Measurements from ENCODE around the gene SNAPC1.
A peak's percentile ranks its signal among the peaks of the same experiment; 100 is the strongest.
"Not testable (repeated sequence)": the region's sequence is repeated elsewhere in the genome, so short reads cannot be mapped to it uniquely, and the experiment has no call there.

The SNAPC1 gene

DNA sequence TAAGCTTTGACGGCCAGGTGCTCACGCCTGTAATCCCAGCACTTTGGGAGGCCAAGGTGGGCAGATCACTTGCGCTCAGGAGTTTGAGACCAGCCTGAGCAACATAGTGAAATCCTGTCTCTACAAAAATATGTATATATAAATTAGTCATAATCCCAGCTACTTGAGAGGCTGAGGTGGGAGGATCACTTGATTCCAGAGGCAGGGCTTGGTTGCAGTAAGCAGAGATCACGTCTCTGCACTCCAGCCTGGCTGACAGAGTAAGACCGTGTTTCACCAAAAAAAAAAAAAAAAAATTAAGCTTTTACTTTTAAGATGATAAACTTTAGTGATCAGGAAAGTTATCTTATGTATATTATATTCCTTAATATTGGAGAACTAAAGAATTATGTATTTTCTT, 18.0 kb upstream of the SNAPC1 start:
- Histone ChIP-seq H3K27ac (no peak overlapping the region), H3K4me3 (no peak overlapping the region), H3K36me3 (ENCODE audit: insufficient read depth, low read length) (peaks cover 80% of the 10 kb centered on the region), H3K9ac (ENCODE audit: insufficient read length) (no peak overlapping the region), H3K9me3 (ENCODE audit: low read depth, low read length) (no peaks in the 10 kb centered on the region)
- TF ChIP-seq FOXP2 (optimal IDR thresholded peaks at IDR 0.05; ENCODE audit: control extremely low read depth, extremely low read length, insufficient read depth) (no peak), POLR2AphosphoS5 (IDR thresholded peaks at IDR 0.05; ENCODE audit: borderline replicate concordance, low read depth, low read length) (no peak), EZH2 (IDR thresholded peaks at IDR 0.05) (no peak)
- DNase-seq (ENCODE audit: low read depth, low spot score): no peak

- H3K27ac ChIP-seq; H3K9ac ChIP-seq (ENCODE audit: insufficient read length); H3K9me3 ChIP-seq (ENCODE audit: low read depth, low read length); DNase-seq (ENCODE audit: low read depth, low spot score); H3K4me3 ChIP-seq: not testable (repeated sequence)
- peaks cover 63% of the 10 kb centered on the region for H3K36me3 ChIP-seq (ENCODE audit: insufficient read depth, low read length)
Measured at GRCh38 chr14:61746346-61746745, 15.9 kb upstream of the SNAPC1 start.

DNA sequence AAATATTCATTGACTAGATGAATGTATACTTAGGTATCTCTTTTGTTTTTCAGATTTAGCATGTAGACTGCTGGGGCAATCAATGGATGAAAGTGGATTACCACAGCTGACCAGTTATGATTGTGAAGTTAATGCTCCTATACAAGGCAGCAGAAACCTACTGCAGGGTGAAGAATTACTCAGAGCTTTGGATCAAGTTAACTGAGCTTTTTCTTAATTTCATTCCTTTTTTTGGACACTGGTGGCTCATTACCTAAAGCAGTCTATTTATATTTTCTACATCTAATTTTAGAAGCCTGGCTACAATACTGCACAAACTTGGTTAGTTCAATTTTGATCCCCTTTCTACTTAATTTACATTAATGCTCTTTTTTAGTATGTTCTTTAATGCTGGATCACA, 15.3 kb upstream of the SNAPC1 start:
- no peak overlapping the region for H3K4me3 ChIP-seq
- TF ChIP-seq POLR2AphosphoS5 (IDR thresholded peaks at IDR 0.05; ENCODE audit: borderline replicate concordance, low read depth, low read length): no peak
- DNase-seq (ENCODE audit: low read depth, low spot score): no peak
- H3K9ac ChIP-seq (ENCODE audit: insufficient read length): no peak overlapping the region
- no peak overlapping the region for H3K27ac ChIP-seq
- no peaks in the 10 kb centered on the region for H3K9me3 ChIP-seq (ENCODE audit: low read depth, low read length)
- H3K36me3 ChIP-seq (ENCODE audit: insufficient read depth, low read length): peaks cover 60% of the 10 kb centered on the region

DNA sequence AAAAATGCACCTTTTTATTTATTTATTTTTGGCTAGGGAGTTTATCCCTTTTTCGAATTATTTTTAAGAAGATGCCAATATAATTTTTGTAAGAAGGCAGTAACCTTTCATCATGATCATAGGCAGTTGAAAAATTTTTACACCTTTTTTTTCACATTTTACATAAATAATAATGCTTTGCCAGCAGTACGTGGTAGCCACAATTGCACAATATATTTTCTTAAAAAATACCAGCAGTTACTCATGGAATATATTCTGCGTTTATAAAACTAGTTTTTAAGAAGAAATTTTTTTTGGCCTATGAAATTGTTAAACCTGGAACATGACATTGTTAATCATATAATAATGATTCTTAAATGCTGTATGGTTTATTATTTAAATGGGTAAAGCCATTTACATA, 14.9 kb upstream of the SNAPC1 start:
- Histone ChIP-seq H3K4me3 (no peak overlapping the region), H3K9me3 (ENCODE audit: low read depth, low read length) (no peaks in the 10 kb centered on the region), H3K9ac (ENCODE audit: insufficient read length) (no peak overlapping the region), H3K27ac (no peak overlapping the region), H3K36me3 (ENCODE audit: insufficient read depth, low read length) (peaks cover 55% of the 10 kb centered on the region)
- no peak for DNase-seq (ENCODE audit: low read depth, low spot score)
- TF ChIP-seq EZH2 (IDR thresholded peaks at IDR 0.05): no peak
- TF ChIP-seq POLR2AphosphoS5 (IDR thresholded peaks at IDR 0.05; ENCODE audit: borderline replicate concordance, low read depth, low read length): no peak
- TF ChIP-seq FOXP2 (optimal IDR thresholded peaks at IDR 0.05; ENCODE audit: control extremely low read depth, extremely low read length, insufficient read depth): no peak

DNA sequence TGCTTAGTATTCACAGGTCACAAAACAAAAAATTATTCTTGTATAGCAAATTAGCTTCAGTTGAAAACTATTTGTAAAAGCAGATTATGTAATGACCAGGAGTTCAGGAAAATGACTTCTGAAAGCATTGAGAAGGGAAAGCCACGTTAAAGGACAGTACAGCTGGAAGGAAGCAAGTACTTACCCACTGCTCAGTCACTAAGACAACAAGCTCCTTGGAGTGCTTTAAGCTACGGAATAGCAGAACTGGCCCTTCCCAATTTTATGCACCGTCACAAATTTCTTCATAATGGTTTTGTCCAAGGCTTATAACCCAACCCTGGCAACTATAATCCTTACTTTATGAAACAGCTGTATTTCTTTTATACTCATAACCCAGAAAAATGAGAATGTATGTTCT, 13.0 kb upstream of the SNAPC1 start:
- TF ChIP-seq POLR2AphosphoS5 (IDR thresholded peaks at IDR 0.05; ENCODE audit: borderline replicate concordance, low read depth, low read length) (no peak), FOXP2 (optimal IDR thresholded peaks at IDR 0.05; ENCODE audit: control extremely low read depth, extremely low read length, insufficient read depth) (no peak), EZH2 (IDR thresholded peaks at IDR 0.05) (no peak)
- DNase-seq (ENCODE audit: low read depth, low spot score): no peak
- peaks cover 36% of the 10 kb centered on the region for H3K36me3 ChIP-seq (ENCODE audit: insufficient read depth, low read length)
- no peaks in the 10 kb centered on the region for H3K9me3 ChIP-seq (ENCODE audit: low read depth, low read length)
- no peak overlapping the region; the same call in 1 of the 2 replicates for H3K27ac ChIP-seq
- H3K4me3 ChIP-seq: no peak overlapping the region
- H3K9ac ChIP-seq (ENCODE audit: insufficient read length): no peak overlapping the region

GRCh38 chr14:61749867-61750266, 12.4 kb upstream of the SNAPC1 start:
- H3K36me3 ChIP-seq (ENCODE audit: insufficient read depth, low read length): peaks cover 30% of the 10 kb centered on the region

DNA sequence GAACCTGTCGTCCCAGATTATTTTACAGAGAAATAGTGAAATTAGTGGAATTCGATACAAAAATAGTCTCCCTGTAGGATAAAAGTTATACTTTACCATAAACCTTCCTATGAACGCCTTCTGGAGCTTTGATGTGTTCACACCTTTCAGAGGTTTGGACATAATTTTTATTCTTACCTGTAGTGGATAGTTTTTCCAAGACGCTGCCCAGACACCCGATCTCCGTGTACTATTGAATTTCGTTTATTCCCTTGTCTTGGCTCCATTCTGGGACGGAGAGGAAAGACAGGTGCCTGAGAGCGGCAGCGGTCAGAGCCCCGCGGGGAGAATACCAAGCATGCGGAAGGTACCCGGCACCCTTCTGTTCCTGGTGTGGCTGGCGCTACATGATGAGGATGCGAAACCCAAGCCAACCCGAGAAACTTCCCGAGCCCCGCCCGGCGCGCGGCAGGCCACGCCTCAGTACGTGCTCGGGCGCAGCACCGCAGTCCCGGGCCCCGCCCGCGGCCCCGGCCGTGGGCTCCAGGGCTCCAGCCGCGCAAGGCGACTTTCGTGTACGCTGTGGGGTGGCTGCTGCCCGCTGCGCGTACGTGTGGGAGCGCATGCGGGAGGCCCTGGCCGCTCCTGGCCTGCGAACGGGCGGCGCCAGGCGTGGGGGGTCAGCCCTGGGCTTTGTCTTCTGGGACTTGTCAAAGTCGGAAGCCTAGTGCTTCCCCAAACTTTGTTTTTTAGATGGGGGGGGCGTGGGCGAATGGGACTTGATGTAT, 11.3 kb upstream of the SNAPC1 start:
- Histone ChIP-seq H3K27ac (no peak overlapping the region), H3K4me3 (peak overlapping the region; percentile 76), H3K36me3 (ENCODE audit: insufficient read depth, low read length) (peaks cover 21% of the 10 kb centered on the region), H3K9ac (ENCODE audit: insufficient read length) (peak overlapping the region; percentile 35), H3K9me3 (ENCODE audit: low read depth, low read length) (no peaks in the 10 kb centered on the region)
- DNase-seq (ENCODE audit: low read depth, low spot score): no peak
- no peak for TF ChIP-seq EZH2 (IDR thresholded peaks at IDR 0.05)
- TF ChIP-seq POLR2AphosphoS5 (IDR thresholded peaks at IDR 0.05; ENCODE audit: borderline replicate concordance, low read depth, low read length): peak; percentile 66; the same call in 1 of the 2 replicates

More at GRCh38 chr14:61749867-61750266, 12.4 kb upstream of the SNAPC1 start:
- Histone ChIP-seq H3K9ac (ENCODE audit: insufficient read length) (no peak overlapping the region), H3K27ac (no peak overlapping the region), H3K4me3 (no peak overlapping the region), H3K9me3 (ENCODE audit: low read depth, low read length) (no peaks in the 10 kb centered on the region)
- TF ChIP-seq EZH2 (IDR thresholded peaks at IDR 0.05) (no peak), FOXP2 (optimal IDR thresholded peaks at IDR 0.05; ENCODE audit: control extremely low read depth, extremely low read length, insufficient read depth) (no peak), POLR2AphosphoS5 (IDR thresholded peaks at IDR 0.05; ENCODE audit: borderline replicate concordance, low read depth, low read length) (no peak)
- DNase-seq (ENCODE audit: low read depth, low spot score): no peak

GRCh38 chr14:61751475-61751989, 10.7 kb upstream of the SNAPC1 start:
- H3K9ac ChIP-seq (ENCODE audit: insufficient read length): peak overlapping the region; percentile 35
- peaks cover 18% of the 10 kb centered on the region for H3K36me3 ChIP-seq (ENCODE audit: insufficient read depth, low read length)
- H3K4me3 ChIP-seq: peak overlapping the region; percentile 76
- H3K27ac ChIP-seq: no peak overlapping the region
- TF ChIP-seq EZH2 (IDR thresholded peaks at IDR 0.05) (no peak), POLR2AphosphoS5 (IDR thresholded peaks at IDR 0.05; ENCODE audit: borderline replicate concordance, low read depth, low read length) (no peak), FOXP2 (optimal IDR thresholded peaks at IDR 0.05; ENCODE audit: control extremely low read depth, extremely low read length, insufficient read depth) (no peak)
- no peak for DNase-seq (ENCODE audit: low read depth, low spot score)
- no peaks in the 10 kb centered on the region for H3K9me3 ChIP-seq (ENCODE audit: low read depth, low read length)

DNA sequence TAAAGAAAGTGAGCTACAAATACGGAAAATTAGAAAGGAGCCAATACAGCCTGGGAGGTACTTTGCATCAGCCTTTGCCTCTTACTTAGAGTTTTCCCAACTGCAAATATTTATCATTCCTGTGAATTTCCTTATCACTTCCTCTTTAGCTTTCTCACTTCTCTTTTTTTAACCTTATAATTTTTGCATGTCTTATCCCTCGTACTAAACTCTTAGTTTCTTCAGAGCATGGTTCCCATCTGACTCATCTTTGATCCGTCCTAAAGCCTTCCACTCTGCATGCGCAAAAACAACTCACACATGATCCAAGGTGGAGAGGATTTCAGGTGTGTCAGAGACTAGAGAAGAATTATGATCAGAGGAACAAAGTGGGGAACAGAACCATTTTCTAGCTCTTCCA, 9.6 kb upstream of the SNAPC1 start:
- H3K9ac ChIP-seq (ENCODE audit: insufficient read length): no peak overlapping the region
- H3K9me3 ChIP-seq (ENCODE audit: low read depth, low read length): no peaks in the 10 kb centered on the region
- DNase-seq (ENCODE audit: low read depth, low spot score): no peak
- no peak overlapping the region for H3K4me3 ChIP-seq
- H3K27ac ChIP-seq: no peak overlapping the region
- peaks cover 7% of the 10 kb centered on the region for H3K36me3 ChIP-seq (ENCODE audit: insufficient read depth, low read length)
- no peak for TF ChIP-seq EZH2 (IDR thresholded peaks at IDR 0.05)
- no peak for TF ChIP-seq FOXP2 (optimal IDR thresholded peaks at IDR 0.05; ENCODE audit: control extremely low read depth, extremely low read length, insufficient read depth)
- no peak for TF ChIP-seq POLR2AphosphoS5 (IDR thresholded peaks at IDR 0.05; ENCODE audit: borderline replicate concordance, low read depth, low read length)
